VCaP (cell line): Measurements from ENCODE around the gene PPP6R3.

Experiments used
- H3K27ac ChIP-seq: fragments of 450-650 bp; 2 replicates; pipeline ENCODE4 v1.5.1; 2017
- CTCF ChIP-seq: fragments of 450-650 bp; conservative IDR thresholded peaks from 2 replicates; pipeline ENCODE4 v1.5.1; 2017; ENCODE audit warnings: mild to moderate bottlenecking, moderate library complexity

Gene PPP6R3

GRCh38 chr11:68569357-68569756 lies 108.8 kb downstream of the PPP6R3 start:
- no peak overlapping the region for H3K27ac ChIP-seq
- TF ChIP-seq CTCF: no peak

GRCh38 chr11:68570691-68571090 lies 110.1 kb downstream of the PPP6R3 start:
- TF ChIP-seq CTCF: no peak
- H3K27ac ChIP-seq: no peak overlapping the region

GRCh38 chr11:68574308-68574707 lies 113.8 kb downstream of the PPP6R3 start:
- no peak for TF ChIP-seq CTCF
- H3K27ac ChIP-seq: no peak overlapping the region

- H3K27ac ChIP-seq: no peak overlapping the region
- no peak for TF ChIP-seq CTCF
Measured at GRCh38 chr11:68575025-68575665, 114.6 kb downstream of the PPP6R3 start.

GRCh38 chr11:68579455-68579854 lies 118.9 kb downstream of the PPP6R3 start:
- TF ChIP-seq CTCF: no peak
- no peak overlapping the region for H3K27ac ChIP-seq

GRCh38 chr11:68581439-68581838 lies 120.9 kb downstream of the PPP6R3 start:
- H3K27ac ChIP-seq: no peak overlapping the region

GRCh38 chr11:68581901-68582300 lies 121.3 kb downstream of the PPP6R3 start:
- TF ChIP-seq CTCF: no peak
- H3K27ac ChIP-seq: no peak overlapping the region

More at GRCh38 chr11:68581439-68581838, 120.9 kb downstream of the PPP6R3 start:
- no peak for TF ChIP-seq CTCF
